Limb (tissue), 2 donors: ENCODE results near the gene THSD7A.

Experiments used
- DNase-seq, 2 donors: peaks; one replicate each; pipeline ENCODE4 v3.0.0-alpha.2; 2016; ENCODE audit errors: extremely low spot score in 2 of 2

The THSD7A gene

DNA sequence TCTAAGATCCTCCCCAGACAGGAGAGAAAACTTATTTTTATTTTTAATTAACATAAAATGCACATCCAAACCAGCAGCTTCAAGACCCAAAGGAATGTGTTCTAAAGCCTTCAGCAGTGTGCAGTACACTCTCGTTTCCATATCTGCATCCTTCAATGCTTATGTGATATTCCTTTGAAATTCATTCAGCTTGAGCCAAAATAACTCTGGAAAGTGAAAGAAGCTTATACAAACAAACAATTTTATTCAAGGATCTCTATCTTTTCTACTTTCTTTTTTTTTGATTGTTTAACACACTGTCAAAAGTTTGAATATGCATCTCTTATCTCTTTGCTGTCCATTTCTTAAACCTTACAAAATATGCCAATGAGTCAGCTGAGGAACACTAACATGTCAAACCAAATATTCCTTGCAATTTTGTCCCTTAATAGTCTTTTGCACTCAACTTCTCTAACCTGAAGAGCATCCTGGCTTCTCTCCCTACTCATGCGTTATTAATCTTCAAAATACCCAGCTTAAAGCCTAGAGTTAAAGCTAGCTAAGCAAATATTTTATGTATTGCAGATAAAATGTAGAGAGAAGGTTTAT, 124.3 kb downstream of the THSD7A start:
- no peak for DNase-seq

DNA sequence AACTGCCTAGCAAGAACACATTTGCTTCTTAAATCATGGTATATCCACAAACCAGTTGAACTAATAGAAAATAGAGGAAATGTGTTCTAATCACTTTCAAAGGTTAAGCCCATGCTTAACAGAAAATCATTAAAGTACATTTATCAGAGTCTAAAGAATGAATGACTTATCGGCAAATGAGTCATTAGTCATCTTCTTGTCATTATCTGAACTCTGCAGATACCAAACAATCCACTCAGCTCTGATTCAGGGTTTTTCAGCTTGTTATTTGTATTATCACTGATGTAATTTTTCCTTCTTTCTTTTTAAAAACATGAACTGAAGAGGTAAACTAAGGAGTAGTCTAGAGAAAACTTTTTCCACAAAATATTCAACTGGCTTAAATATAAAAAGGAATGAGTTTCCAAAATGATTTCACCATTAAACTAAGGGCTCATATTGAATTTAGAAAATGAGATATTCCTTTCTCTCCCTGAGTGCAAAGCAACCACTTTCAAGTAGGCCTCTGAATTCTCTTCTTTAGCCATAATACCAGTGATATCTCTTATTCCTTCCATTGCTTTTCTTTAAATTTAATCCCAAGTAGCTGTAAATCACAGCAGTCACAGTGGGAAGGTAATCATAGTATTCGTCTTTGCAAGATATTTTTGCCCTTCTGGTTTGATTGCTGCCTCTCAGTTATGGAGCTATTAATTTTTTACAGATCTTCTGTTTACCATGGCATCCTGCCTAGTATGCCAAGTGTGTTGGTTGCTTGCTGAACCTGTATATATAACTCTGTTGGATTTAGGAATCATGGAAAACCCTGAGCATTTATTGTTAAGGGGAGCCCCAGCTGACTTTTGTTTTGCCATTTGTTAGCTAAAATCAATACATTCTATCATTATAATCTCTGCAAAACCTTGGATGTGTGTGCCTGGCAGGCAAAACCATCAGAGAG, 125.1 kb downstream of the THSD7A start:
- DNase-seq: no peak

DNA sequence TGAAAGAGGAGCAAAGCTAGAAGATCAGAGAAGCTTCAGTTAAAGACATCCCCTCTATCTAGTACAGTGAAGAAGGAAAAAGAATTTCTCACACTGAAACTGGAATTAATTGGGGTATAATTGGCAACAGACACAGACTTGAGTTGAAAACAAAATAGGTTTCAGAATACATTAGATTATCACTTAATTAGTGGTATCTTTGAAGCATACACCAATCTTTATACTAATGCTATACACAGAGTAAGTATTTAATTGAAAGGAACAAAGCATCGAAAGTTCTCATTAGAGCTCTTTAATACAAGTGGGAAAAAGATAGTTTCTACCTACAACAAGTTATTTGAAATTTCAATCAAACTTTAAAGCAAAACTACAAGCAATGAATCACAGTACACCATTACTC, 128.2 kb downstream of the THSD7A start:
- no peak for DNase-seq

DNA sequence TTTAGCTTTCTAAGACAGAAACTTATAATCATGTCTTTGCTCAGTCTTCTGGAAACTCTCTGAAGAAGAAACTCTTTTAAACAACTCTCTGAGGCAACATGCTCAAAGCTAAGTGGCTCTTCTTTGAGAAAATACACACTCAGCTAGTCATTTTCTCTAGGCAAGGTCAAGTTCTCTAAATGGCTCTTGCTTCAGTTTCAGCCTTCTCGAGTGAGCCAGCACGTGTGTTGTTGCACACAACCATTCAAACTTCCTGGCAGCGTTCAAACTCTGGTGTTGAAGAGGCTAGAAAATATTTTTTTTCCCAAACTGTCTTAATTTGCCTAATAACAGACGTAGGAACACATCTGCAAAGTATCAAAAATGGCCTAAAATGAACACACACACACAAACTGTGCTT, 129.1 kb downstream of the THSD7A start:
- no peak for DNase-seq

DNA sequence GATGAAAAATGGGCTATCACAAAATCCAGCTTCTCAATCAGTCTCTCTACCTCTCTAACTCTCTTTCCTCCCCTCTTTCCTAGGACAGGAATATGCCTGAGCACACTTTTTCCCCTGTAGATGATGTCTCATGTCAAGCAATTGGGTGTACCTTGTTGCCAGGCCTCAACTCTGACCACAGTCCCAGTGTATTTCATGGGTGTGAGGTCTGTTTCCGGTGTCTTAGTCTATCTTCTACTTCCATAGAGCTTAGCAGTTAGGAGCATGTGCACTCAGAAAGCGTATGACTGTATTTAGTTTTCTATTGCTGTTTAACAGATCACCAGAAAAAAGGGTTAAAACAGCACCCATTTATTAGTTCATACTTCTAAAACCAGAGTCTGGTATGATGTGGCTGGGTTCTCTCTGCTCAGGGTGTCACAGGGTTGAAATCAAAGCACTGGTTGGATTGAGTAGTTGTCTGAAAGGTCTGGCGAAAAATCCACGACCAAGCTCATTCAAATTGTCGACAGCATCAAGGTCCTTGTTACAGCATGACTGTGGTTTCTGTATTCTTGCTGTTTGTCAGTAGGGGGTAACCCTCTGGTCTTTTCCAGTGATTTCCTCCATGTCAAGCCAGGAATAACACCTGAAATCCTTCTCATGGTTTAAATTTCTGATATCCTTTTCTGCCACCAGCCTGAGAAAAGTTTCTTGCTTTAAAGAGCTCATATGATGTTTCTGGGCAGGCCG, 130.0 kb downstream of the THSD7A start:
- DNase-seq: no peak

DNA sequence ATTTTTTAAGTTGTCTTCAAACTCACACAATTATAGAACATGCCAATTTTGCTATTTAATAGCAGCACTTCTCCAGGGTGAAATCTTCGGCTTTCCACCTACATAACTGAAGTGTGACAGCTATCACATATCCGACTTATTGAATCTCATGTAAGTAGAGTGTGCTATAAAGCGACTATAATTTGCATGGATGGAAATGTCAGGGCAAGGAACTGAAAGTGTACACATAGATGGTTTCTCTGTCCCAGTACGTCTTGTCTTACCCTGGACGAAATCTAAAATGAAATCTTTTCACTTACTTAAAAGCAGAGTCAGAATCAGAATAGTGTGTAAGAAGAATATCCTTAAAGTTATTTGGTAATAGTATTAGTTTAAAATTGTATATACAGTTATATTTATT, 132.3 kb downstream of the THSD7A start:
- no peak for DNase-seq

DNA sequence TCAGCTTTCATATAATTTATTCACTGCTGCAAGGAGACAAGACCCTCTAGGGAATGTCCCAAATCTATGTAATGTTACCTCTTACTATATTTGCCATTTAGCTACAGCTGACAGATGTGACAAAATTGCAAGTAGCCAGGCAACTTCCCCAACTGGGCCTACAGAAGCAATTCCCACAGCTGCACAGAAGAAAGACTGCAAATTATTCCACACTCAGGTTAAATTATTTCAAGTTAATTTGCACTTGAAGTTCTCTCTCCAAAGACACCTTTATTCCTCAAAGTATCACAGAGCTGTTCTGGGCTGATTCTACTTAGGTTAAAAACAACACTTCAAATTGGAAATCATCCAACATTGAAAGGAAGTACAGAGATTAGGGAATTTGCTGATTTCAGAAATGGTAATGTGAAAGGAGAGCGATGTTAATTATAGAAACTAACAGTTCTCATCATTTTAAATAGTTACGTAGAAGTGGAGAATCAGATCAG, 133.6 kb downstream of the THSD7A start:
- no peak for DNase-seq

DNA sequence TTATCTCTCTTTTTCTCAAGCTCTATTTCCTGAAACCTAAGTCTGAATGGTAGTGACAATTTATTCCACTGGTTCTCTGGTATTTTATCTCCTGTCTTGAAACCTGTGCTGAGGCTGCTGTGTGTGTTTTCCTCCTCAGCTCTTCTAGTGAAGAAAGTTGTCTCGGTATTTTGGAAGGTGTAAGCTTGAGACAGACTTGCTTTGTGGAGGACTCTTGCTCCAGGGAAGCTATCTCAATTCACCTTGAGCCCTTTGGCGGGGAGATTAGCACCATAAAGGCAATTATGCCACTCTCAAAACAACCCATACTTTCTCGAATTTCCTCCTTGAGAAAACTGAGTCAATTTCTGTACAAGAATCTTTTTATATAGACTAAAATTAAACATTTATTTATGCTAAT, 141.6 kb downstream of the THSD7A start:
- DNase-seq: no peak

DNA sequence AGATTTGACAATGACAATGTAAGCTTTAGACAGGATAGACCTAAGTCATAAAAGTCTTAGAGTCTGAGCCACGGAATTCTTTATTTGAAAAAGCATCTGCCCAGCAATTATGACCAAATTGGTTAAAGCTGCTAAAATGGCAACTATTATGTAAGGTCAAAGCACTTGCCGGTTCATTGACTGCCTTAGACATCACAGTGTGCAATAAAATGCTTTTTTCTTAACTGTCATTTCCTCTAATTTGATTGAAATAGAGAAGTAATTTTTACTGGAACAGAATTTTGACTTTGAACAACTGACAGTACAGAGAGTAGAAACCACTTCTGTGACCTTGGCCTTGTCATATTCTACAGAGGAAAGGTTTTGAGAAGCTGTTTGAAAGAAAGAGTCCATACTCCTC, 142.9 kb downstream of the THSD7A start:
- DNase-seq: no peak

DNA sequence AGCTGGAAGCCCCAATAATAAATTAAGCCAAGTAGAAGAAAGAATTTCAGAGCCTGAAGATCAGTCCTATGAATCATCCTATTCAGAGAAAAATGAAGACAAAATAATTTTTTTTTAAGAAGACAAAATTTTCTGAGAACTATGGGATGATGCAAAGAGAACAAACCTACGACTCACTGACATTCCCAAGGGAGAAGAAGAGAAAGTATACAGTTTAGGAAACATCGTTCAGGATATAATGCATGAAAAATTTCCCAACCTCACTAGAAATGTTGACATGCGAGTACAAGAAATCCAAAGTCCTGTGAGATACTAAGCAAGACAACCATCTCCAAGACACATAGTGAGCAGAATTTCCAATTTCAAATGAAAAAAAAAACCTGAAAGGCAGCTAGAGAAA, 150.5 kb downstream of the THSD7A start:
- no peak for DNase-seq

DNA sequence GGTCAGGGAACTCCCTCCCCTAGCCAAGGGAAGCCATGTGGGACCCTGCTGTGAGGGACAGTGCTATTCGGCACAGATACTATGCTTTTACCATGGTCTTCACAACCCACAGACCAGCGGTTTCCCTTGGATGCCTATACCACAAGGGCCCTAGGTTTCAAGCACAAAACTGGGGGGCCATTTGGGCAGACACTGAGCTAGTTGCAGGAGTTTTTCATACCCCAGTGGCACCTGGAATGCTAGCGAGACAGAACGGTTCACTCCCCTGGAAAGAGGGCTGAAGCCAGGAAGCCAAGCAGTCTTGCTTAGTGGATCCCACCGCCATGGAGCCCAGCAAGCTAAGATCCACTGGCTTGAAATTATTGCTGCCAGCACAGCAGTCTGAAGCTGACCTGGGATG, 156.8 kb downstream of the THSD7A start:
- no peak for DNase-seq

DNA sequence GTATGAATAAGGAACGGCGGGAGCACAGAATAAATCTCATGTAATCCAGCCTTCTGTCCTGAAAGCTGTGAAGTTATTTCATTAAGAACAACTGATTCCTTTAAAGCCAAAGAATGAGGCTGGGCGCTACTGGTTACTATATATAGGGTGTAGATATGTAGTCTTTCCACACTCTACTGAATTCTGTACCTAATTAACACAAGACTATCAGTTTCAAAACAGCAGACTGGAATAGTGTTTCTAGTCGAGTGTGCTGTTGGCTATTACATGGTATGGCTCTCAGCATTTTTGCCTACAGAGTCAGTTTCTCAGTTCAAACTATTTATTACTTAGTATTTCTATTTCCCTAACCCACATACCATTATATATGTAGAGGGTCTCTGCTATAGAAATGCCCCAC, 163.3 kb downstream of the THSD7A start:
- DNase-seq: no peak

DNA sequence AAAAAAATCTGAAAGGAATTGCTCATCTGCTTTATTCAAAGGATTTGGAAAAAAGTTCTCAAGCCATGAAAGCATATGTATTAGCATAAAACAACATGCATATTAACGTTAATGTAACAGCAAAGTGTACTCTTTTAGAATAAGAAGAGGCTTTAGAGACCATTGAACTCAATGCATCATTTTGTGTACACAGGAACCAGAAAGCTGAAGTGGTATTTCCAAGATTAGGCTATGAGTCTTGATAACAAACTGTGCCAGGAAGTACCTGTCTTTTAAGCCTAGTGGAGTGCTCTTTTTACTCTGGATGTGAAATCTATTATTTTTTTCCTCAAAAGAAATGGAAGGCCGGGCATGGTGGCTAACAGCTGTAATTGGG, 164.2 kb downstream of the THSD7A start:
- no peak for DNase-seq

DNA sequence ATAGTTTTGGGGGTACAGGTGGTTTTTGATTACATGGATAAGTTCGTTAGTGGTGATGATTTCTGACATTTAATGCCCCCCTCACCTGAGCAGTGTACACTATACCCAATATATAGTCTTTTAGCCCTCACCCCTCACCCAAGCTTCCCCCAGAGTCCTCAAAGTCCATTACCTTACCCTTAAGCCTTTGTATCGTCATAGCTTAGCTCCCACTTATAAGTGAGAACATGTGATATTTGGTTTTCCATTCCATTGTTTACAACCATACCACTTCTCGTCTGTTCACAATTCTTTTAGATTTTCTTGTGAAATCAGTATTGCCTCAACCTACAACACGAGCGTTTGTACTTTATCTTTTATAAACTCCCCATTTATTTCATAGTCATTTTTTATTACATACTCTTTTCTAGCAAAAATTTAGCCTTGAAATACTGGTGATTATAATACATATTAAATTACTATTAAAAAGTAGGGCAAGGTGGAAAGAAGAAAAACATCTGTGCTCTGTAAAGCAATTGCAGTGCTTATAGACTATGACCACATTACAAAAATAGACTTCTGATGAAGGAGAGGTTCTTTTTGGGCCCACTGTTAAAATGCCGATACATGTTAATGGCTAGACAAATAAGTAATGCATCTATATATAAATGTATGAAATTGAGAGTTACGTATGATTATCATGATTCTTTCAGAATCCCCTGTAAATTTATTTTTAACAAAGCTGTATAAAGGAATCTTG, 164.8 kb downstream of the THSD7A start:
- no peak for DNase-seq

DNA sequence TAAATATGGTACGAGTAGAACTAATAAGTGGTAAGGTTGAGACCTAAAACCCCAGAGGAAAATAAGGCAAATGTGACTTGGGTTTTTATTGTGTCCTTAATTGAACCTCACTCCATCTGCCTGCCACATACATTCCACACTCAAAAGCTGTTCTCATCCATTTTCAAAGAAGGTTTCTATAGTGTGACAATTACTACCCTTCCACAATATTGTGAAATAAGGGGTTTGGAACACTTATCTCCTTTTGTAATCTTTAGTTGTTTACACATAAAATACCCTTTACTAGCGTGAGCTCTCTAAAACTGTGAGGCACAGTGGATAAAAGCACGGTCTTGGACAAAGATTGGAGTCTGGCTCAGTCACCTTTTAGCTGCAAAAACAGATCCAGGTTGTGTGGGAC, 166.6 kb downstream of the THSD7A start:
- DNase-seq: no peak

DNA sequence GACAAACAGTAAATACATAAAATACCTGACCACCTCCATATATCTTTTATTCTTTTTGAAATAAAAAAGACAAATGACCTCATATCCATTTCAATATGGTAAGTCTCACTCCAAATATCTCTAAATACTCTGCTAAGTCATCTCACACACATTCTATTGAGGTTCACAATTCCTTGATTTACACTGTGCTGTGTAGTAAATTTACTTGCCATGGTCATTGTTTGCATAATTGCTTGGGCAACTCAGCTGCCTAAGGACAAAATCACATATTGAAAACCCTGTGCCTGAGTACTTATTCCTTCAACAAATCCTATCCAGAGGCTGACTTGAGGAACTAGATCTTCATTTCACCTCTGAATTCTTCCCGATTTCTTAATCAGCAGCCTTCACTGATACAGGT, 176.4 kb downstream of the THSD7A start:
- no peak for DNase-seq

DNA sequence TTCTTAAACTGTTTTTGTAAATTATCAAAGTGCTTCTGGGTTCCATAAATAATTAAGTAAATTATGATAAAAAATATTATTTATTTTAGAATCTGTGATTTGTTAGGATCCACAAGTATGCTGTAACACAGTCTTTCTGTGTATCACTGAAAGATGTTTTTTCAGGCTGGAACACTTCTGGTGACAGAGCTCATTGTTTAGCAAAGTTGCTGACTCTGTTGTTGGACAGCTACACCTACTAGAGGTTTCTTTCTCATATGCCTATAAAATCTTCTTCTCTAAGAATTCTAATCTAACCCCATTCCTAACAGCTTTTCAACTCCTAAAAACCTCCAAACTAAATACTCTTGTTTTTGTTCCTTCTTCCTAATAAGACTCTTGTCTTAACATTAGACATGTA, 176.8 kb downstream of the THSD7A start:
- no peak for DNase-seq

DNA sequence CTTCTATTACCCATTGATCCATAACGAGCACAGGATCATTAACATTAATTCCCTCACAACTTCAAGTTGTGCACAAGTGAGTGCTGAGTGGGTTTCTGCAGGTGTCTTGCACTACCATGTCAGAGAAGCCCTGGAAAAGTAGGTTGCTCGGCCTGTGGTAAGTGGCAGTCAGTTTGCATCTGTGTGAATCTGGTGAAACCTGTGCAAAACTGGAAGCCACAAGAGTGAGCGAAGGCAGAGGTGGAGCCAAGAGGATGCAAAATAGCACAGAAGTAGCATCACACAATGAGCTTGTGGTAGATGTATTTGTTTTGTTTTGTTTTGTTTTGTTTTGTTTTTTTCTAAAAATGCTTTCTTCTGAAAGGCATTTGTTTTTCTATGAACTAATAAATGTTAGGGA, 181.5 kb downstream of the THSD7A start:
- DNase-seq: no peak

DNA sequence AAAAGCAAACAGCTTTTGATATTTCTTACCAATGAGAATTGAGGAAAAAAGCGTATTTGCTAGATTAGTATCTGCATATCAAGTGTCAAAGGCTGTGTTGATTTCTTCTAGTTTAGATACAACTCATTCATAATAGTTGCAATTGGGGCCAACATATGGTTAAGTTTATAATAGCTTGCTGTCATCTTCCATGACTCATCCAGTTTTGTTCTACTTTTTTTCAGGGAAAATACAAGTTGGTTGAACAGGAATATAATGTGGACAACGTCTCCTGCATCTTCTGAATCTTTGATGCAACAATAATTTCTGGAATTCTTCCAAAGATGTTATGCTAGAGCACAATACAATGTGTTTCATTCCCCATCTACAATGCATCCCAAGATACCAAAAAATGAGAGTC, 182.0 kb downstream of the THSD7A start:
- no peak for DNase-seq

DNA sequence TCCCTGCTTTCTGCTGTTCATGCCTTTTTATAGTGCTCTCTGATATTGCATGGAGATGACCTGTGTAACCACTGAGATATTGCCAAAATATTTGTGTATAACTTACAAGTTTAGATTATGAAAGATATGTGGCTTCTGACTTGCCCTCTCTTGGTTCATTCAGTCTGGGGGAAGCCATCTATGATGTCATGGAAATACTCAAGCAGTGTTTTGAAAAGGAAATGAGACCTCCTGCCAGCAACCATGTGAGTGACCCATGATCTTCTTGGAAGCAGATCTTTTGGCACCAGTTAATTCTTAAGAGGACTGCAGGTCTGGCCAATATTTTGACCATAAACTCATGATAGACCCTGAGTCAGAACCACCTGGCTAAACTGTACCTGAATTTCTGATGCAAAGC, 183.0 kb downstream of the THSD7A start:
- no peak for DNase-seq

DNA sequence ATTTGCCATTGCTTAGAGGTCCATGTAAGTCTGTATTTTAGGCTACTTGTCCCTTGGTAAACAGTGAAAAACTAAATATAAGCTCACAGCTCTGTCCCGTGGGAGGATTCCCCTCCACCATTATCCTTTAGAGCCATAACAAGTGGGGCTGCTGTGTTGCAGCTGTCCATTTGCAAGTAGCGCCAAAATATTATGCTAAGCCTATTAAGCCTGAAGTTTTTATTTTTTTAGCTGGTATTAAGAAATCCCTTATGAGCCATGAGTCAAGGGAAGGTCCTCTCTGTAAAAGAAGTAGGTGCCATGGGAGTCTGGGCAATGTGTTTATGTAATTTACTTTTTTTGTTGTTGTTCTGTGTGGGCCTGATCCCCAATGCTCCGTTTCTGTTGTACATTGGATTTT, 183.9 kb downstream of the THSD7A start:
- DNase-seq: no peak

DNA sequence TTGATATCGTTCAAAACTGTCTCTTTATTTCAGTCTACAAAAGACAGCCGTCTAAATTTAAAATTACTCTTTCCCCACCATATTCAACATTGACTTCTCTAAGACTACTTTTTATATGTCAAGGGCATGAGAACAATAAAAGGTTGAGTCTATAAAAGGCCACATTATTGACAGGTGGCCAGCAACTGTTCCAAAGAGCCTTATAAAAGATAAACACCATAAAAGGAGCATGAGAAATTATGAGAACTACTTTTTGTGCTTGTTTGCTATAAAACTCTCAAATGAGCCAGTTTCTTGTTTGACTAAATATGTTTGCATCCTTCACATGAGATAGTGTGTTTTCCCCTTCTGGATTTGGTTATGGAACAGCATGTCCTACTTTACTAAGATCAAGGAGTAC, 189.2 kb downstream of the THSD7A start:
- DNase-seq: no peak
